Measurements from ENCODE around the gene ZBTB7C.

- no peak for TF ChIP-seq CTCF (IDR thresholded peaks at IDR 0.05; ENCODE audit: insufficient read depth, low read length, poor library complexity, severe bottlenecking)
- TF ChIP-seq EZH2phosphoT487 (conservative IDR thresholded peaks at IDR 0.05; ENCODE audit: low read length): no peak
Measured at GRCh38 chr18:48356151-48356745, 52.9 kb downstream of the ZBTB7C start.

All from SU-DHL-6 (cell line).